Ecto neural progenitor cell (in vitro differentiated cells): Measurements from ENCODE around the gene STAG1.
"Not testable (repeated sequence)": the region's sequence is repeated elsewhere in the genome, so short reads cannot be mapped to it uniquely, and the experiment has no call there.

Experiments used
- DNase-seq: peaks from one replicate; pipeline ENCODE4 v3.0.0-alpha.2; 2018; ENCODE audit warnings: low spot score

Gene STAG1

DNA sequence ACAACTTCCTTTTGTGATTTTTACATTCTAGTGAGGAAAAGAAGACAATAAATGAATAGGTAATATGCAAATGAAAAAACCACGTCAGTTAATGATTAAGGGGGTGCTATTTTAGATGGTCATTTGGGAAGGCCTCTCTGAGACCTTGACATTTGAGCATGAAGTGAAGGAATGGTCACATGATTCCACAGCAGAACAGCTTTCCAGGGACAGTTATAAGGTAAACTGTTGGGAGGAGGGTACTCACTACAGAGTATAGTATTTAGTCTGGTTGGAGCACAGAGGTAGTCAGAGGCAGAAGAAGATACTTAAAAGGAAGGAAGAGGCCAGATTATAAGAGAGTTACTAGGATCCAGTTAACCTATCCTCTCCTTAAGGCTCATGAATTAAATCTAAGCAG, 246.5 kb downstream of the STAG1 start:
- DNase-seq, result no peak

DNA sequence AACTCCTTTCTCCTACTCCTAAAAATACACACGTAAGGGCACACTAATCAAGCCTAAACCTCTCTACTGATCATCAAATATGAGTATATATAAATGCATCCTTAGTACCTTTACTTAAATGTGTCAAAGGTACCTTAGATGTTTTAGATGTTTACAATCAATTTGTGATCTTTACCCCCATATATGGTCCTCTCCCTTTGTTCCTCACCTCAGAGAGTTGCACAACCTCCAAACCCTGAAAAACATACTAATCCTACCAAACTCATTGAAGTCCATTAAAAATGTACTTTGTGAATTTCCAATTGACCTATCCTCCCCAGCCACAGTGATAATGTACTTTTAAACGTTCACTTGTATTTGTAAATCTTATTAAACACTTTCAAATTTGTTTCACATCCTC, 249.1 kb downstream of the STAG1 start:
- DNase-seq, result no peak

DNA sequence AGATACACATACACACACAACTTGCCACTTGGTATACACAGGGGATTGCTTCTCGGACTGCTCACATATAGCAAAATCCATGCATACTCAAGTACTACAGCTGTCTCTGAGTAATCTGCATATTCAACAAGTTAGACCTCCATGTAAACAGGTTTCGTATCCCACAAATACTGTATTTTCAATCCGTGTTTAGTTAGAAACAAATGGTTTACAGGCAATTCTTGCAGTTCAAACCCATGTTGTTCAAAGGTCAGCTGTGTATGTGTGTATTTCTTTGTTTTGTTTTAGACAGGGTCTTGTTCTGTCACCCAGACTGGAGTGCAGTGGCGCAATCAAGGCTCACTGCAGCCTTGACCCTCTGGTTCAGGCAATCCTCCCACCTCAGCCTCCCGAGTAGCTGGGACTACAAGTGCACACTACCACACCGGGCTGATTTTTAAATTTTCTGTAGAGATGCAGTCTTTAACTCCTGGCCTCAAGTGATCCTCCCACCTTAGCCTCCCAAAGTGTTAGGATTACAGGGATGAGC, 253.2 kb downstream of the STAG1 start:
- DNase-seq, result no peak

DNA sequence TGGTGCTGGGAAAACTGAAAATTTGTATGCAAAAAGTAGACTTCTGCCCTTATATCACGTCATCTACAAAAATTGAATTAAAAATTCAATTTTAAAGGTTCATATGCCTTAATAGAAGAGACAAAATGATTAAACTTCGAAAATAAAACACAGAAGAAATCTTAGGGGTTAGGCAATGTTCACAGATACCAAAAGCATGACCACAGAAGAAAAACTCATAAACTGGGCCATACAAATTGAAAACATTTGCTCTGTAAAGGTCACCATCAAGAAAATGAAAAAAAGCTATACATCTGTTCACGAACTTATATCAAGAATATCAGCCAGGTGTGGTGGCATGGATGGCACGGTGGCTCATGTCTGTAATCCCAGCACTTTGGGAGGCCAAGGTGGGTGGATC, 257.0 kb downstream of the STAG1 start:
- DNase-seq, result no peak

DNA sequence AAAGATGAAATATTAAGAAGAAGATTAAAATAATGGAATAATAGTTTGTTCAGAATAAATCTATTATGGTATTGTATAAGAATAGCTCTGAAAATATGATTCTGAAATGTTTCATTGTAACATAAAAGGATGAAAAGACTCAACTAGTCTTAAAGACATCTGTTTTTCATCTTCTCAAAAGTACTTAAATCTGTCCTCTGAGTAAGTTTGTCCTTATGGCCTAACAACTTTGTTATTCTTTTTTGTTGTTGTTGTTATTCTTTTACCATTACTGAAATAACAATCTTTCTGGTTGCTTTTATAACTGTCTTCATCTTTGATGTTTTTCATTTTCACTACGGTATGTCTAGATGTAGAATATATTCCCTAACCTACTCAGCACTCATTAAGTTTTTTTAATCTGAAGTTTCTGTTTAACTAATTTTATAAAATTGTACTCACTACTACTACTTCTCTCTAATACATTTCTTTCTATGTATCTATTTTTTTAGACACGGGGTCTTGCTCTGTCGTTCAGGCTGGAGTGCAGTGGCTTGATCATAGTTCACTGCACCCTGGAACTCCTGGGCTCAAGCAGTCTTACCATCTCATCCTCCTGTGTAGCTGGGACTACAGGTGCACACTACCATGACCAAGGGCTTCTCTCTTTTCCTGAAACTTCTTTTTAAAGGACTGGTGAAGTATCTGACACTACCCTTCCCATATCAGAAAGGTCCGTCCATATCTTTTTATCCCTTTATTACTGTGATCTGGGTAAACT, 261.4 kb downstream of the STAG1 start:
- no peak for DNase-seq

DNA sequence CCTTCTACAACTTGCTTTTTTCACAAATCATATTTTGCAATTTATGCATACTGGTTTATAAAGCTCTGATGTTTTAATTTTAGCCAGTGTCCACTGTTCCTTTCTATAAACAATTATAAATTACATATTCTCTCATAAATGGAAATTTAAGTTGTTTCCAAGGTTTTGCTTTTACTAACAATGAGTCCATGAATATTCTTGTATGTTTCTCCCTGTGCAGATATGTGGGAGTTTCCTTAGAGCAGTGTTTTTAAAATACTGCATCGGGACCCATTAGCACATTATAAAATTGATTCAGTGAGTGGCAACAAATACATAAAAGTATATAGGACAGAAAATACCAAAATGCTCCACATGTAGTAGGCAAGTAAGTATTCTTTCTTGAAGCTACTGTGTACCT, 266.4 kb downstream of the STAG1 start:
- DNase-seq, result no peak

DNA sequence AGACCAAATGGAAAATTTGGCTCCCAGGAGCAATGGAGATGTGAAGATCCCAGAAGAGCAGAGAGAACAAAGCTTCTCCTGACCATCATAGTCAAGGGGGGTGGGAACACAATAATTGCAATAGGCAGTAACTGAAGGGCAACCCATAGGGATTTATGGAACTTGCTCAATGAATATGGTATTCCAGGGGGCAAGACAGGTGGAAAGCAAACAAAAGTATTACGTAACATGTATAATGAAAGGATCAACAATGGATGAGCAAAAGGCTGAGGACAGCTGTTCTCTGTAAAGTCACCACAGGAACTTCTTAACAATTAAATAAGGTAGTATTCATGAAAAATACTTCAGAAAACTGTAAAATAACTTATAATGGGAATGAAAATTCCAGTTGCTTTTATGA, 275.9 kb downstream of the STAG1 start:
- DNase-seq, result no peak

DNA sequence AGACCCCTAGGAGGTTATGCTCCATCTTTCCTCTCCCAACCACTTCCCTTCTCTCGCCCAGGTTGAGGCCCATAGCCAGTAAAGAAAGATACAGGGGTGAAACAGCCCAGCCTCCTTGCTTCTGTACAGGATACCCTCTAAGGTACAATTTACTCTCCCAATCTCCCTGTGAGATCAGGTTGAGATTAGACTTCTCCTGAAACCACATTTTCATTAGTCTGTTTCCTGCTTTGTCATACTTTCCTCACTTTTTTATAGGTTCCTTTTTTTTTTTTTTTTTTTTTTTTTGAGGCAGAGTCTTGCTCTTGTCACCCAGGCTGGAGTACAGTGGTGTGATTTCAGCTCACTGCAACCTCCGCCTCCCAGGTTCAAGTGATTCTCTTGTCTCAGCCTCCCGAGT, 277.3 kb downstream of the STAG1 start:
- DNase-seq, result not testable (repeated sequence)

DNA sequence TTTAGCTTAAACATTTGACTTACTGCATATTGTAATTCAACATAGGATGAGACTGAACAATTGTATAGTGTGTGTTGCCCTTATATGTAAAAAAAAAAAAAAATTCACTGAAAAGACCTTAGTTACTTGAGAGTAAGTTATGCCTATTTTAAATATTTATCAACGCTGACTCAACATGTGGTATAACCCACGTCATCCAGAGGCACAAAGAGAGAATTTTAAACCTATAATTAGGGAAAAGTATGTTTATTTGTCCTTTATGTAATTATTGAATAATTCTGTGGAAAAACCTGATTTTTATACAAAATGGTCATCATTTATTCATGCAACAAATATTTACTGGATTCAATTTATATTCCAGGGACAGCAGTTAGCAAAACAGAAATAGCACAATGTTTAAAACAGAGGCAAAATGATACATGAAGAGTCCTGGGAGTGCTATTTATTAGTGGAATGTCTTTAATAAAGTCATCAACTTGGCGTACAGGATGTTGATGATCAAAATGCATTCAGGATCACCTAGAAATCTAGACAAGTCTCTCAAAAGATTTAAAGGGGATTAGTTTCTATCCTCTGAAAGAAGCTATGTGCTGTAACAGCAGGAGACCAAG, 278.4 kb downstream of the STAG1 start:
- no peak for DNase-seq

DNA sequence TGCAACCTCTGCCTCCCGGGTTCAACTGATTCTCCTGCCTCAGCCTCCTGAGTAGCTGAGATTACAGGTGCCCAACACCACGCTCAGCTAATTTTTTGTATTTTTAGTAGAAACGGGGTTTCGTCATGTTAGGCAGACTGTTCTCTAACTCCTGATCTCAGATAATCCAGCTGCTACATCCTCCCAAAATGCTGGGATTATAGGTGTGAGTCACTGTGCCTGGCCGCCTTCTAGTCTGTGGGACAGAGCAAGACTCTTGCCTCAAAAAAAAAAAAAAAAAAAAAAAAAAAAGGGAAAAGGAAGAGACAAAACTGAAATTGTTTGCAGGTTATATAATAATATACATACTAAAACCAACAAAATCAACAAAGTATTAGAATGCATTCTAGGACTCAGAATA, 286.9 kb downstream of the STAG1 start:
- DNase-seq, result no peak

DNA sequence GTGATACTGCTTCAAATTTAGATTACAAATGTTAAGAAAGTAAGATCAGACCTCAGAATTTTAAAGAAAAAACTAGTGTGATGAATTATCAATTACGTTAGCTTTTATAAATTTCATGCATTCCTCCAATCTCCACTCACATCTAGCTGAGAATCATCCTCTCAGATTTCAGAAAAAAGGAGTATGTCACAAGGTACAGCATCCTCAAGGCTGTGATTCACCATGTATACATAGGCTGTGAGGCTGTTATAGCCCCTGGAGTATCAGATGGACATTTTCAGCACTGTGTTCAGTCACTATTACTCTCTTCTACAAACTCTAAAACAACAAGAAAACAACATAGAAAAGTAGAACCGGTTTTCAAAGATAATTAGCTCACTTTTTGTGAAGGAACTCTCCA, 287.7 kb downstream of the STAG1 start:
- DNase-seq, result no peak

DNA sequence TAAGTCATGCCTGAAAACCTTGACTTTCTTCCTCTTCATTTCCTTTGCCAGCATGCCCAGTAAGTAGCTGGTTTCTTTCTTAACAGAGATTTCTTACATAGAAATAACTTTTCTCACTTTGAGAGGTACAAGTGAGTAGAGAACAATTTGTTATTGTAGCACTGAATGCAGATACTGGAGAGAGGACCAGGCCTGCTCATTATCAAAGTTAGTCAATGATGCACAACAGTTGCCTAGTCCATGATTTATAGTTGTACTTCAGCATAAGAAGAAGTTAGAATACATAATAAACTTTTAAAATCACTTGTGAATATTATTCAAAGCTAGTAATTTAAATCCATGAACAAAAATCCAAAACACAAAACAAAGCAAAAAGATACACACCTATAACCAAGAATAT, 289.0 kb downstream of the STAG1 start:
- no peak for DNase-seq

DNA sequence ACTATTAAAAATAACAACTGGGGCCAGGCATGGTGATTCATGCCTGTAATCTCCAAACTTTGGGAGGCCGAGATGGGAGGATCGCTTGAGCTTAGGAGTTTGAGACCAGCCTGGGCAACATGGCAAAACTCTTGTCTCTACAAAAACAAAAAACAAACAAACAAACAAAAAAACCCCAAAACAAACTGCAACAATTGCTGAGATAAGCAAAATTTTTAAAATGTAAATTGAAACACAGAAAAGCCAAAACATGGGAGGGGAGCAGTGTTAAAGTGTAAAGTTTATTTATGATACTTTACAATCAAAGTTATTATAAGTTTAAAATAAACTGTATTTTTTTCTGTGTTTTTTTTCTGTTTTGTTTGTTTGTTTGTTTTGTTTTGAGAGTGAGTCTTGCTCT, 294.4 kb downstream of the STAG1 start:
- DNase-seq, result no peak

DNA sequence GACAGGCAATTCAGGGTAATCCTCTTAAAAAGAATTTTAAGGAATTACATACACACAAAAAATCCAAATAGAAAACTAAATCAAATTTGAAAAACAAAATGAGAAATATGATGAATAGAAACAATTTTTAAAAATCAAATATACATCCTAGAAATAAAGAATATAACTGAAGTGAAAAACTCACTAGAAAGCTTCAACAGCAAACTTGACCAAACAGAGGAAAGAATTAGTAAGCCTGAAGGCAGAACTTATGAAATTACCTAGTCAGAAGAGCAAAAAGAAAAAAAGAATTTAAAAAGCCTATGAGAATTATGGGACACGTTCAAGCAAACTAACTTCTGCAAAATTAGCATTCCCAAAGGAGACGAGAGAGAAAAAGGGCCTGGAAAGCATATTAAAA, 296.0 kb downstream of the STAG1 start:
- DNase-seq, result no peak

DNA sequence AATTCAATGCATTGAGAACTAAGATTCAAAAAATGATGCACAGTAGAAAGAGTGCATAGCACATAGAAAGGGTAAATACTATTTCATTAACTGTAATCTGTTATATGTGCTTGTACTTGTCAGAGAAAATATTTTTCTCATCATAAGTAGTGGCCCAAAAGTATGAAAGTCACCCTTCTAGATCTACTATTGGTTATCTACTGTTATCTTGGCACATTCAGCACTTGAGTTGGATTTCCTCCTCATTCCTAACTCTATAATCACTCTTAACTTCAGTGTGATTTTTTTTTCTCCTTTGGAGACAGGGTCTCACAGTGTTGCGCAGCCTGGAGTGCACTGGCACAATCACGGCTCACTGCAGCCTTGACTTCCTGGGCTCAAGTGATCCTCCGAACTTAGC, 307.6 kb downstream of the STAG1 start:
- no peak for DNase-seq

DNA sequence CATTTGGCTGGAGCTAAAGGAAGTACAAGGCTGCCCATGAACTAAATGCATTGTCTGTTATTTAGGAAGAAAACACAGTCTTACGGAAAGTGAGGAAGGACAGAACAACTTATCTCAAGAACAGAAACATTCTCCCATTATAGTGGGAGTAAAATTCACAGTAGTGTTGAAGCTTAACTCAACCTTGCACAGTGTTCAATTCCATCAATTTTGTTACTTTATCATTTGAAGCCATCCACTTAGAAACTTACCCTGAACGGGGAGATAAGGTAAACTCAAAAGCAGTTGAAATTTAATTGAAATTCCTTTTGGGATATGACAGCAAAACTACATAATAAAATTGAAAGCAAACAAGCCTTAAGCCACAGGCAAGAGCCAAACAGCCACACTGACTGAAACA, 315.1 kb downstream of the STAG1 start:
- DNase-seq, result no peak

DNA sequence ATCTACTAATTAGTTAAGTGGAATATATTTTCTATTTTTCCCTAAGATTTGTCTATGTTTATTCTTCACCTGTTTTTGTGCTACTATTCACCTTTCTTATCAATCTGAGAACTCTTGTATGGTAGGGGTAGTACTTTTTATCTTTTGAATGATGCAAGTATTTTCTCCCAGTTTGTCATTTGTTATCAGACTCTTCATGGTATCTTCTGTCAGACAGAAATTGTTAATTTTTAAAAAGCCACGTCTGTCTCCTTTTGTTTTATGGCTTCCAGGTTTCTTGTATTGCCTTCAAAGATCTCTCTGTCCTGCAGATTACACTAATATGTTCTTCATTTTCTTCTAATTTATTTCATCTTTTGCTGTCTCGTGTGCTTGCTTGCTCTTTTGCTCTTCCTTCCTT, 317.7 kb downstream of the STAG1 start:
- DNase-seq, result no peak

DNA sequence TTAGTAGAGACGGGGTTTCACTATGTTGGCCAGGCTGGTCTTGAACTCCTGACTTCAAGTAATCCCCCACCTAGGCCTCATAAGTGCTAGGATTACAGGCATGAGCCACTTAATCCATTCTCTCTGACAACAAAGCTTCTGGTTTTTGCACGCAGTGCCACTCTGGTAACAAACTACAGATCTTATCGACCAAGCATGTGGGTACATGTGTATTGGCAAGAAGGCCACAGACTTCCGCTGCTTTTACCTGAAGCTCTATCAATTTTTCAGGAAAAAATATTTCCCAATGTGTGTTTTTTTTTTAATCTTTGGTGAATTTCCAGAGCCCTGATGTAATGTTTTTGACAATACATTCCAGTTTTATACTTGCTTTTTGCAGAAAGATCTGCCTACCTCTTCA, 319.5 kb downstream of the STAG1 start:
- DNase-seq, result no peak

DNA sequence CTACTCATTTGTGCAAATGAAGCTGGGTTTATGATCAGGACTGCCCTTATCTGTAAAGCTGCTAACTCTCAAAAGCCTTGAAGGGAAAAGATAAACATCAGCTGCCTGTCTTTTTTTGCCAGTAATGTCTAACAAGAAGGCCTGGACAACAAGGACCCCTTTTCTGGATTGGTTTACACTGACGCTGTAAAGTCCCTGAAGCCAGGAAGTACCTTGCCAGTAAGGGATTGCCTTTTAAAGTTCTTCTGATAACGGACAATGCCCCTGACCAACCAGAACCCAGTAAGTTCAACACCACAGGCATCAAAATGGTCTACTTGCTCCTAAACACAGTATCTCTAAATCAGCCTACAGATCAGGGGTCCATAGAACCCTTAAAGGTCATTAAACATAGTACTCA, 324.0 kb downstream of the STAG1 start:
- no peak for DNase-seq

DNA sequence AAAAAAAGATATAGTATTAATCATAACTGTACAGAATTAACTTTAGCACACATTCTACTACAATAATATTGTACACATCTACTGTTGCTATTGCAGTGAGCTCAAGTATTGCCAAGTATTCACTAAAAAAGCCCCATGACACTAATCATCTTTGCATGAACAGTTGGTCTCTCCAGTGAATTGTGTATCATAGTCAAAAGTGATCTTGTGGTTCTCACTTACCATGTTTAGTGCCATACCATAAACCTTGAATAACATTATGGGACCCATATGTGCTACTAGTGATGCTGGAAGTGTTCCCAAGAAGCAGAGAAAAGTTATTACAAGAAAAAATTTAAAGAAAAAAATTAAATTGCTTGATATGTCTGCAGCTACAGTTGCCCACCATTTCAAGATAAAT, 324.9 kb downstream of the STAG1 start:
- no peak for DNase-seq

DNA sequence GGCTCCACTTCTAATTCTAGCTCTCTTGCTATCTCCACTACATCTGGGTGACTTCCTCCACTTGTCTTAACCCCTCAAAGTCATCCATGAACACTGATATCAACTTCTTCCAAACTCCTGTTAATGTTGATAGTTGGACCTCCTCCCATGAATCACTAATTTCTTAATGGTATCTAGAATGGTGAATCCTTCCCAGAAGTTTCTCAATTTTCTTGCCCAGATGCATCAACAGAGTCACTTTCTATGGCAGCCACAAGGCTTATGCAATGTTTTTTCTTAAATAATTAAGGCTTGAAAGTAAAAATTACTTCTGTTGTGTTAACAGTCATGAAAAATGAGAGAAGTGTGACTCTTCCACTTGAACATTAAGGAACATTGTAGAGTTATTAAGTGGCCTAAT, 337.7 kb downstream of the STAG1 start:
- no peak for DNase-seq

DNA sequence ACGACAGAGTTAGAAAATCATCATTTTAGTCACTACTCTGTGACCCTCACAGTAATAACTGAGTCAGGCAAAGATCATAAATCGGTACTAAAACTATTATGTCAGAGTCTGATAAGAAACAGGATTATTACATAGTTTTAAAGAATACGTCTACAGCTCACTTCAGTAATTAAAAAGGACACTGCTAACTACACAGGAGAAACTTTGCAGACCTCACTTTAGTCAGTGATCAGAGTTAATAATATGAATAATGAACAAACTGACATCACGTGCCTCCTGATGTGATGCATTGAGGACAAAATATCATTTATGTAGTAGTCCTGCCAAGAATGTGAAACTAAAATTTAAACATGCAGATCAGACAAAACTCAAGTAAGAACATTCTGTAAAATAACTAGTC, 339.9 kb downstream of the STAG1 start:
- no peak for DNase-seq

DNA sequence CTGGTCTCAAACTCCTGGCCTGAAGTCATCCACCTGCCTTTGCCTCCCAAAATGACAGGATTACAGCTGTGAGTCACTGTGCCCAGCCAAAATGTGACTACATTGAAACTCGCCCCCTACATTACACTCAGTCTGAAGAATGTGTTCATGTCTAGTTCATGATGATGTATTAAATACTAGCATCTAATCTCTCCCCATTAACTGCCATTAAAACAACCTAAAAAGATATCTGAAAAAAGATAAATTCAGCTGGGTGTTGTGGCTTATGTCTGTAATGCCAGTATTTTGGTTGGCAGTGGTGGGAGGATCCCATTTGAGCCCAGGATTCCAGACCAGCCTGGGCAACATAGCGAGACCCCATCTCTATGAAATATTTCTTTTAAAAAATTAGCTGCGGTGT, 342.6 kb downstream of the STAG1 start:
- DNase-seq, result no peak

DNA sequence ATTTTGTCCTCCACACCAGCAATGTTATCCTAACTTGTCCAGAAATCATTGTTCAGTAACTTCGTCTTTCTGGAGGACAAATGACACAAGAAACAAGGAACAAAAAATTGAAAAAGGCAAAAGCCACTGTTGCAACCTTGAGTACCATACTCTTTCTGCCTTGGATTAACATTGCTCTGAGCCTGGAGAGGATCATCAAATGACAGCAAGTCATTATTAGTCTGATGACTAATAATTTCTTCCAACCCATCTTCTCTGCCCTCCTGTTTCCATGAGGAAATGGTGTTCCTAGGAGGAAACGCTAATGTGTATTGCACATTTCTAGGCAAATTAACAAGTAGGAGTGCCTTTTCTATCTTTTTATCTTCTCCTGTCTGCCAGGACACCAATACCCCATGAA, 348.1 kb downstream of the STAG1 start:
- DNase-seq, result no peak
